Stimulated activated CD8-positive, alpha-beta memory T cell treated with anti-CD3 and anti-CD28 coated beads, Interleukin-15, amount 100 ng/mL, for 24 hours (primary cell): ENCODE measurements around the gene ARL13A.
"Not testable (repeated sequence)": the region's sequence is repeated elsewhere in the genome, so short reads cannot be mapped to it uniquely, and the experiment has no call there.

ENCODE experiments used
- DNase-seq: peaks from one replicate; pipeline ENCODE4 v3.0.0-alpha.2; 2020; ENCODE audit warnings: low read depth

Gene ARL13A

DNA sequence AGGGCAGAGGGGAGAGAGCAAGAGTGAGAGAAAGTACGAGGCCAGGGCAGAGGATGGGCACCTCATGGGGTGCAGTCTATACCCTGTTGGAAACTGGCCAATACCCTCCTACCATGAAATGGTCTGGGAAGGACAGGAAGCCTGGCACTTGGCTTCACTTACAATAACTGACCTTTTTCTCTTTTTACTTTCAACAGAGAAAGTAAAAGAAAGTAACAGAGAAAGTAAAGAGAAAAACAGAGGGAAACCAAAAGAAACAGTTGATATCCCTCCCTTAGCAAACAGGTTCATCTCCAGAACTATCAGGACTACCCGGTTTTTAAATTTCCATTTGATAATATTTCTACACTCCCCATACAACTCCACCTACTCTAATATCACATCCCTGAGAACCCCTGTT, 20.6 kb downstream of the ARL13A start:
- no peak for DNase-seq

DNA sequence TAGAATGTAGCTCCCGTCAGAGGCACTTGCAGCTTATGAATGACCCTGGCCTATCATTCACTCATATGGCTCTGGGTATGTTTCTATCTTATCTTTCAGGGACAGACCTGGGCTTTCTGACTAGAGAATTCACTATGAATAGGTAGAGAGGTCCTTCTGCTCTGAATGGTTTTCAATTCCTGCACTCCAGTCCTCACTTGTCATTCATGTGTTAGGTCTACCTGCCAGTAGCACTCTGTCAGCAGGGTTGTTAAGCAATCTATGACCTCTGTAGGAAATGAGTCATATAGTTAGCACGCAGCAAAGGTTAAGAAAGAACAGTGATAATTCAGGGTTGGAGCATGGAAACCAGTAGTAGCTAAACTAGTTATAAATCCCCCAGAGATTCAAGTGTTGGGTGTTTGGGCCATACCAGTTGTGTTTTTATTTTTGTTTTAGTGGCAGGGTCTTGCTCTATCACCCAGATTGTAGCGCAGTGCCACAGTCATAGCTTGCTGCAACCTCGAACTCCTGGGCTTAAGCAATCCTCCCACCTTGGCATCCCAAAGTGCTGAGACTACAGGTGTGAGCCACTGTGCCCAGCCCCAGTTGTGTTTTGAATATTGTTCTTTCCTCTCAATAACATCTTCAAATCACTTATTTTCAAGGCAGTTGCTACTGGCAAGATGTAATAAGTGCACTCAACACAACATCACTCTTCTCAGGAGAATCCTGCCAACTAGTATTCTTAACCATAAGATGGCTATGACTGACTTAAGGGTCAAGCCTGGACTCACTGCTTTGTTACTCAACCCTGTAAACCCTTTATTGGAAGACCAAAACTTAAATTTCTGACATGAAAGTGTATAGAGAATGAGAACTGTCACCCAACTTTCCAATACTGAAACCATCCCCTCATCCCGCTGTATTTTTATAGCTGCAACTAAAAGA, 25.1 kb downstream of the ARL13A start:
- no peak for DNase-seq

DNA sequence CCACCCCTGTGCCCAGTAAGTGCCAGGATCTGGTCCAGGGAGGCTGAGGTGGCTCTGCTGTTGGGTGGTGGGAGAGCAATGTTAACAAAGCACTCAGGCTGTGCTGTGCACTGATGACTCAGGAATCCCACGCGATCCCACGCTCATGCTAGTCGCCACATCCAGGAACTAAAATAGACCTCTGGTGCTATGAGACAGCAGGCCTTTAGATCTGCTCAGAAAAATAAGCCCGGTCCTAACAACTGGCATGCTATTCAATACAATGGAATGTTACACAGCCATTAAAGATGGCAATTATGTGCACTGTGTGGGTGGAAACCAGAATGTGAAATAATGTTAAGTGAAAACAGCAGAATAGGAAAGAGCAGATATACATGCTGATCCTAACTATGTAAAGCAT, 26.0 kb downstream of the ARL13A start:
- DNase-seq = no peak

DNA sequence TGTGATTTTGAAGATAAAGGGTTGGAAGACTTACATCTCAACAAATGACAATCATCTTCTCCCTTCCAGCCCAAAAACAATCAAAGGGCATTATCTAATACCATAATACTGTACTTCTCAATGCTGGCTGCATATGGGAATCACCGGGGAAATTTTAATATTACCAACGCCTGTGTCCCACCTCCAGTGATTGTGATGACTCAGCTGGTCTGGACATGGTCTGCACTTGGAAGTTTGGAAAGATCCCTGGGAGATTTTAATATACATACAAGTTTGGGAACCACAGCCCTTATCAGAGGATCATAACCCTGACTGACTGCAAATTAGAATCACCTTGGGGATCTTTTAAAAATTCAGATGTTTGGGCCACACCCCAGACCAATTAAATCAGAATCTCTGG, 29.9 kb downstream of the ARL13A start:
- no peak for DNase-seq

DNA sequence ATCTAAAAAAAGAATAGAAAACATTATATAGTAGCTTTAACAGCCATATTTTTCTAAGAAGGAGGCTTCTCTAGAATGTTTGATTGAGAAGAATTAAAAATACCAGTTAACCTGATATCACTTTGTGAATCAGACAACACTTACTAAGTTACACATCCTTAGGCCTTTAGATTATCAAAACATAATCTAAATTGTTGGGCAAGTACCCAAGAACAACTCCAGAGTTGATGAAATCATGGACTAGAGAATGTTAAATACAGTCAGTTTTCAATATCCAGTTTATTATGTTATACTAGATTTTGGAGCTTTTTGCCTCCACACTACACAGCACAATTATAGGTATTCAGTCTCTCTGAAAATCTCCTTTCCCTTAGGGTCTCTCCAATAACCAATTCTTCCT, 39.6 kb downstream of the ARL13A start:
- DNase-seq = no peak

DNA sequence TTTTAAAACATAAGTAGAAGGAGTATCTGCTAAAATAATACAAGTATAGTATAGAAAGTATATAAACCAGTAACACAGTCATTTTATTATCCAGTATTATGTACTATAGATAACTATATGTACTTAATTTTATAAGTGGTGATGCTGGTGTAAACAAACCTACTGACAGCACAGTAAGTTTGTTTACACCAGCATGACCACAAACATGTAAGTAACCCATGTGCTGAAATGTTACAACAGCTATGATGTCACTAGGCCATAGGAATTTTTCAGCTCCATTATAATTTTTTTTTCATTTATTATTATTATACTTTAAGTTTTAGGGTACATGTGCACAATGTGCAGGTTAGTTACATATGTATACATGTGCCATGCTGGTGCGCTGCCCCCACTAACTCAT, 42.5 kb downstream of the ARL13A start:
- not testable (repeated sequence) for DNase-seq

DNA sequence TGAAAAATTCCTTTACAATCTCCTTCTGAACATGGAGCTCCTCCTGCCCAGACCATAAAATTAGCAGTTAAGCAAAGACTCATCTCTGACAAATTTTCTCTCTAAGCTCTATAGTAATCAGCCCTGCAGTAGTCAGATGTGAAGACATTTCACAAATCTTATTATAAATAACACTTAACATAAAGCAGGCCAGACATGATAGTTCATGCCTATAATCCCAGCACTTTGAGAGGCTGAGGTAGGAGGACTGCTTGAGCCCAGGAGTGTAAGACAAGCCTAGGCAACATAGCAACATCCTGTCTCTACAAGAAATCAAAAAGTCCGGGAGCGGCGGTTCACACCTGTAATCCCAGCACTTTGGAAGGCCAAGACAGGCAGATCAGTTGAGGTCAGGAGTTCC, 52.5 kb downstream of the ARL13A start:
- no peak for DNase-seq

DNA sequence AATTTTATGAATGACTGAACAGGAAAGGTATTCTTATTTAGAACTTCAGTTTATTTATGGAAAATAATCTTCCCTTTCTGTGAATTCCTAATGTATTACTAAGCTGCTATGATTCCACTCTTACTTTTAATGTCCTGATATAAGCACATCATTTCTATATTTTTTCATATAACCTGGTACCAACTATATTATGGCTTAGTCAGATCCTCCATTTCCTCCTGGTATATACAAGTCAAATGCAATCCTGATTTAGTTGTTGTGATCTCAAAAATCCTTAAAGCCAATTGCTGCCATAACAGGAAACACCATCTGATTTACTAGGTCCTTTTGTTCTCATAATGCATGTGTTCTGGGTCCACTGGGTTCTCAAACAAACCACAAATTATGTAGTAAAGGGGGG, 55.6 kb downstream of the ARL13A start:
- DNase-seq = no peak

DNA sequence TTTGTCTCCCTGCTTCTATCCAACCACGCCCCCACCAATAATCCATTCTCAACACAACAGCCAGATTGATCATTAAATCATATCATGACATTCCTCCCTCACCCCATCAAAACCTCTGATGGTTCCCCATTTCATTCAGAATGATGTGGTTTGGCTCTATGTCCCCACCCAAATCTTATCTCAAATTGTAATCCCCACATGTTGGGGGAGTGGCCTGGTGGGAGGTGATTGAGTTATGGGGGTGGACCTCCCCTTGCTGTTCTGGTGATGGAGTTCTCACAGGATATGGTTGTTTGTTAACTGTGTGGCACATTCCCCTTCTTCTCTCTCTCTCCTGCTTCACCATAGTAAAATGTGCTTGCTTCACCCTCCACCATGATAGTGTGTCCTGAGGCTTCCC, 59.1 kb downstream of the ARL13A start:
- no peak for DNase-seq

DNA sequence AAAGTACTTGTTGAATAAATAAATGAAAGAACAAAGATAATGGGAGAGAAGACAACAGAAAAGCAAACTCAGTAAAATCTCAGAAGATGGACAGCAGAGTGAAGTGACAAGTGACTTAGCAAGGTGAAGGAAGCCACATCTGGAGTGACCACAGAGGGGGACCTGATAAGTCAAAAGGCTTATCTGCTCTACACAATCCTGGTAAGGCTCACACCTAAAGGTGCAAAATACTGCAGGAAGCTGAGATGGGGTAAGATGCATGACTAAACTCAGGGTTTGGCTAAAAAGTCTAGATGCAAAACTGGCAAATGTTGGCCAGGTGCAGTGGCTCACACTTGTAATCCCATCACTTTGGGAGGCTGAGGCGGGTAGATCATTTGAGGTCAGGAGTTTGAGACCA, 60.2 kb downstream of the ARL13A start:
- no peak for DNase-seq

DNA sequence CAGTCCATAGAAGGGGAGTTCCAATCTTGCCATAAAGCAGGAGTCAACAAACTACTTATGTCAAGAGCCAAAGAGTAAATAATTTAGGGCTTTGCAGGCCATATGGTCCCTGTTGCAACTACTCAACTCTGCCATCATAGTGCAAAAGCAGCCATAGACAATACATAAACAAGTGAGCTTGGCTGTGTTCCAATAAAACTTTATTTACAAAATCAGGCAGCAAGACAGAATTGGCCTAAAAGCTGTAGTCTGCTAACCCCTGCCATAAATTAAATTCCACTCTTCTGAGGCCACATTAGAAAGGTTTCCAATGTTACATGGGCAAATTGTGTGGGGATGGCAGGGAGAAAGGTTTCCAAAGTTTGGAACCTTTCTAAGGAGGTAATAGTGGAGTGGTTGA, 67.7 kb downstream of the ARL13A start:
- no peak for DNase-seq

DNA sequence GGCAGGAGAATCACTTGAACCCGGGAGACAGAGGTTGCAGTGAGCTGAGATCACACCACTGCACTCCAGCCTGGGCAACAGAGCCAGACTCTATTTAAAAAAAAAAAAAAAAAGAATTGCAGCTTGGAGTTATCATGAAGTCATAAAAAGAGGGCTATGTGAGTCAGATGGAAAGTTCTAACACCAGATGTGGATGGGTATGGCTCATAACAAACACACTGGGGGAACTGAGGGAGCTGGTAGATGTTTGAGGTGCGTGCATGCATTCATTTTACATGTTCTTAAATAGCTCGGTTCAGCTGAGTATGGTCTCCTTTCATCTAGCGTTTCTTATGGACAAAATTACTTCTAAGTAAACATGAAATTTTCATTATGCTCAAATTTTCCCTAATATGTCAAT, 70.7 kb downstream of the ARL13A start:
- DNase-seq = no peak
